ENCODE results near the gene KDM4B. TPM values are rescaled to one million over a fixed set of nuclear protein-coding genes. Genes with fewer than 3 reads are reported as not detected.

Gene KDM4B
- polyA plus RNA-seq, 1 experiment = 7.7 TPM

GRCh38 chr19:5128251-5128935 lies 159.5 kb downstream of the KDM4B start:
- ChIA-PET POLR2A (no interaction called here), CTCF (no interaction called here)
- H3K27me3 ChIP-seq (ENCODE audit: control insufficient read depth, insufficient read depth, low read length) = no peaks in the 10 kb centered on the region
- TF ChIP-seq, protein P1, sequence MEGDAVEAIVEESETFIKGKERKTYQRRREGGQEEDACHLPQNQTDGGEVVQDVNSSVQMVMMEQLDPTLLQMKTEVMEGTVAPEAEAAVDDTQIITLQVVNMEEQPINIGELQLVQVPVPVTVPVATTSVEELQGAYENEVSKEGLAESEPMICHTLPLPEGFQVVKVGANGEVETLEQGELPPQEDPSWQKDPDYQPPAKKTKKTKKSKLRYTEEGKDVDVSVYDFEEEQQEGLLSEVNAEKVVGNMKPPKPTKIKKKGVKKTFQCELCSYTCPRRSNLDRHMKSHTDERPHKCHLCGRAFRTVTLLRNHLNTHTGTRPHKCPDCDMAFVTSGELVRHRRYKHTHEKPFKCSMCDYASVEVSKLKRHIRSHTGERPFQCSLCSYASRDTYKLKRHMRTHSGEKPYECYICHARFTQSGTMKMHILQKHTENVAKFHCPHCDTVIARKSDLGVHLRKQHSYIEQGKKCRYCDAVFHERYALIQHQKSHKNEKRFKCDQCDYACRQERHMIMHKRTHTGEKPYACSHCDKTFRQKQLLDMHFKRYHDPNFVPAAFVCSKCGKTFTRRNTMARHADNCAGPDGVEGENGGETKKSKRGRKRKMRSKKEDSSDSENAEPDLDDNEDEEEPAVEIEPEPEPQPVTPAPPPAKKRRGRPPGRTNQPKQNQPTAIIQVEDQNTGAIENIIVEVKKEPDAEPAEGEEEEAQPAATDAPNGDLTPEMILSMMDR (IDR thresholded peaks at IDR 0.05; ENCODE audit: low read depth, low read length) = no peak
- H3K9me3 ChIP-seq (ENCODE audit: control insufficient read depth, insufficient read depth, low read length) = no peaks in the 10 kb centered on the region; the same call in 1 of the 2 replicates
- no peak overlapping the region for H3K27ac ChIP-seq (ENCODE audit: low read depth, low read length)
- no peak overlapping the region for H3K4me3 ChIP-seq (ENCODE audit: low read depth, low read length)
- DNase-seq (ENCODE audit: low read depth, low spot score) = peak; percentile 16

GRCh38 chr19:5128936-5129389 lies 160.1 kb downstream of the KDM4B start:
- H3K4me3 ChIP-seq (ENCODE audit: low read depth, low read length) = no peak overlapping the region
- CTCF ChIA-PET = no interaction called here
- DNase-seq (ENCODE audit: low read depth, low spot score) = no peak
- H3K9me3 ChIP-seq (ENCODE audit: control insufficient read depth, insufficient read depth, low read length) = no peaks in the 10 kb centered on the region; the same call in 1 of the 2 replicates
- no peaks in the 10 kb centered on the region for H3K27me3 ChIP-seq (ENCODE audit: control insufficient read depth, insufficient read depth, low read length)
- no peak overlapping the region for H3K27ac ChIP-seq (ENCODE audit: low read depth, low read length)
- TF ChIP-seq, protein P1 (IDR thresholded peaks at IDR 0.05; ENCODE audit: low read depth, low read length) = no peak
- POLR2A ChIA-PET = no interaction called here

DNA sequence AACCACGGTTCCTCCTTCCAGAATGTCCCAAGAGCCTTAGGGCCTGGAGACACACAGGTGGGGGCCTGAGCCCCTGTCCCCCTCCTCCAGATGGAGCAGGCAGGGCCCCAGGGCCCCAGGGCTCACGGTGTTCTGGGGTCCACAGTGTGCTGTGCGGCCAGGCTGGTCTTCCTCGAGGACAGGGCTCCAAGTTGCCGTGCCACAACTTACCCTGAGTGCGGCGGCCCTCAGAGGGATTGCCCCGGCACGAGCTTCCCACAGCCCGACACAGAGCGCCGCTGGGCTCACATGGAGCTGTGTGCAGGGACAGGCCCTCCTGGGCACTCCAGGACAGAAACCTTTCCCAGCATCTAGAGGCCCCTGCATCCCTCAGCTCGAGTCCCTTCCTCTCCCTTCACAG lies 160.8 kb downstream of the KDM4B start:
- Histone ChIP-seq H3K4me3 (ENCODE audit: low read depth, low read length) (no peak overlapping the region), H3K27me3 (ENCODE audit: control insufficient read depth, insufficient read depth, low read length) (no peaks in the 10 kb centered on the region), H3K27ac (ENCODE audit: low read depth, low read length) (no peak overlapping the region), H3K9me3 (ENCODE audit: control insufficient read depth, insufficient read depth, low read length) (no peaks in the 10 kb centered on the region; the same call in 1 of the 2 replicates)
- ChIA-PET POLR2A (no interaction called here), CTCF (interaction anchor here (1.0 kb wide), 1 partner anchor 9 kb away, joined by 3 read pairs; no protein-coding TSS in a partner anchor)
- TF ChIP-seq, protein P1 (IDR thresholded peaks at IDR 0.05; ENCODE audit: low read depth, low read length) = no peak
- DNase-seq (ENCODE audit: low read depth, low spot score) = no peak

- POLR2A ChIA-PET = no interaction called here
- CTCF ChIA-PET = interaction anchor here (1.0 kb wide), 1 partner anchor 8 kb away, joined by 3 read pairs; no protein-coding TSS in a partner anchor
- TF ChIP-seq, protein P1 (IDR thresholded peaks at IDR 0.05; ENCODE audit: low read depth, low read length) = no peak
- DNase-seq (ENCODE audit: low read depth, low spot score) = no peak
- Histone ChIP-seq H3K4me3 (ENCODE audit: low read depth, low read length) (no peak overlapping the region), H3K9me3 (ENCODE audit: control insufficient read depth, insufficient read depth, low read length) (no peaks in the 10 kb centered on the region; the same call in 1 of the 2 replicates), H3K27me3 (ENCODE audit: control insufficient read depth, insufficient read depth, low read length) (no peaks in the 10 kb centered on the region), H3K27ac (ENCODE audit: low read depth, low read length) (no peak overlapping the region)
These were observed 161.6 kb downstream of the KDM4B start for GRCh38 chr19:5130371-5131030.

DNA sequence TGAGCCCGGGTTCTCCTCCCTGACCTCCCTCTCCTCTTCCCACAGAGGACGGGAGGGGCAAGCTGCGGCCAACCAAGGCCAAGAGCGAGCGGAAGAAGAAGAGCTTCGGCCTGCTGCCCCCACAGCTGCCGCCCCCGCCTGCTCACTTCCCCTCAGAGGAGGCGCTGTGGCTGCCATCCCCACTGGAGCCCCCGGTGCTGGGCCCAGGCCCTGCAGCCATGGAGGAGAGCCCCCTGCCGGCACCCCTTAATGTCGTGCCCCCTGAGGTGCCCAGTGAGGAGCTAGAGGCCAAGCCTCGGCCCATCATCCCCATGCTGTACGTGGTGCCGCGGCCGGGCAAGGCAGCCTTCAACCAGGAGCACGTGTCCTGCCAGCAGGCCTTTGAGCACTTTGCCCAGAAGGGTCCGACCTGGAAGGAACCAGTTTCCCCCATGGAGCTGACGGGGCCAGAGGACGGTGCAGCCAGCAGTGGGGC lies 162.2 kb downstream of the KDM4B start:
- H3K9me3 ChIP-seq (ENCODE audit: control insufficient read depth, insufficient read depth, low read length) = no peaks in the 10 kb centered on the region; the same call in 1 of the 2 replicates
- CTCF ChIA-PET = no interaction called here
- POLR2A ChIA-PET = no interaction called here

More for the DNA sequence above, 162.2 kb downstream of the KDM4B start:
- no peak overlapping the region for H3K4me3 ChIP-seq (ENCODE audit: low read depth, low read length)
- DNase-seq (ENCODE audit: low read depth, low spot score) = no peak
- TF ChIP-seq, protein P1 (IDR thresholded peaks at IDR 0.05; ENCODE audit: low read depth, low read length) = no peak
- H3K27ac ChIP-seq (ENCODE audit: low read depth, low read length) = no peak overlapping the region
- H3K27me3 ChIP-seq (ENCODE audit: control insufficient read depth, insufficient read depth, low read length) = no peaks in the 10 kb centered on the region

All from AG04450 (cell line).